ENCODE data around the gene CDH11.

DNA sequence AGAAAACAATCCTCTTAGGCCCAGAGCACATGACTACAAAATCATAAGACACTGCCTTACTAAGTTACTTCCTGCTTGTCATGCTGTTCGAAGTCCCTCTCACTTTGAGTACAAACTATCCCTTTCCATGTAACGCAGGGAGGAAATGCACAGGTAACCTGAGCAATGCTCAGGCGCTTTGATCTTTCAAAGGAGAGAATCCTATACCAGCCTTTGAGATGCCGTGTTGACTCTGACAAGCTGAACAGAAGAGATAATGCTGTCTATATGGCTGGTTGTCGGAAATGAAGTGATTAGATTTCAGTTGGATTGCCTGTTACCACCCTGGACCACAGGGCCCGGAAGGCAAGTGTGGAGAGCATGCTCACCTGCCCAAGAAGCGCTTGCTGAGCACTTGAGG is 75.9 kb downstream of the CDH11 start:
- TF ChIP-seq, protein P1, sequence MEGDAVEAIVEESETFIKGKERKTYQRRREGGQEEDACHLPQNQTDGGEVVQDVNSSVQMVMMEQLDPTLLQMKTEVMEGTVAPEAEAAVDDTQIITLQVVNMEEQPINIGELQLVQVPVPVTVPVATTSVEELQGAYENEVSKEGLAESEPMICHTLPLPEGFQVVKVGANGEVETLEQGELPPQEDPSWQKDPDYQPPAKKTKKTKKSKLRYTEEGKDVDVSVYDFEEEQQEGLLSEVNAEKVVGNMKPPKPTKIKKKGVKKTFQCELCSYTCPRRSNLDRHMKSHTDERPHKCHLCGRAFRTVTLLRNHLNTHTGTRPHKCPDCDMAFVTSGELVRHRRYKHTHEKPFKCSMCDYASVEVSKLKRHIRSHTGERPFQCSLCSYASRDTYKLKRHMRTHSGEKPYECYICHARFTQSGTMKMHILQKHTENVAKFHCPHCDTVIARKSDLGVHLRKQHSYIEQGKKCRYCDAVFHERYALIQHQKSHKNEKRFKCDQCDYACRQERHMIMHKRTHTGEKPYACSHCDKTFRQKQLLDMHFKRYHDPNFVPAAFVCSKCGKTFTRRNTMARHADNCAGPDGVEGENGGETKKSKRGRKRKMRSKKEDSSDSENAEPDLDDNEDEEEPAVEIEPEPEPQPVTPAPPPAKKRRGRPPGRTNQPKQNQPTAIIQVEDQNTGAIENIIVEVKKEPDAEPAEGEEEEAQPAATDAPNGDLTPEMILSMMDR (IDR thresholded peaks at IDR 0.05) = no peak
- no peak for TF ChIP-seq POLR2A (IDR thresholded peaks at IDR 0.05)
- TF ChIP-seq POLR2AphosphoS5 (IDR thresholded peaks at IDR 0.05) = no peak

All from sigmoid colon (tissue), 4 donors.